SK-N-MC (cell line): ENCODE measurements around the gene ZNF764.

Source experiments
- EZH2 ChIP-seq: fragments of 200-600 bp; sonication (generic); IDR thresholded peaks from one replicate; pipeline ENCODE4 v1.6.1; 2017; ENCODE audit warnings: antibody characterized with exemption
- POLR2AphosphoS5 ChIP-seq: IDR thresholded peaks from 2 replicates; pipeline ENCODE4 v1.6.1; 2012; ENCODE audit warnings: mild to moderate bottlenecking, low read depth, low read length, borderline replicate concordance

DNA sequence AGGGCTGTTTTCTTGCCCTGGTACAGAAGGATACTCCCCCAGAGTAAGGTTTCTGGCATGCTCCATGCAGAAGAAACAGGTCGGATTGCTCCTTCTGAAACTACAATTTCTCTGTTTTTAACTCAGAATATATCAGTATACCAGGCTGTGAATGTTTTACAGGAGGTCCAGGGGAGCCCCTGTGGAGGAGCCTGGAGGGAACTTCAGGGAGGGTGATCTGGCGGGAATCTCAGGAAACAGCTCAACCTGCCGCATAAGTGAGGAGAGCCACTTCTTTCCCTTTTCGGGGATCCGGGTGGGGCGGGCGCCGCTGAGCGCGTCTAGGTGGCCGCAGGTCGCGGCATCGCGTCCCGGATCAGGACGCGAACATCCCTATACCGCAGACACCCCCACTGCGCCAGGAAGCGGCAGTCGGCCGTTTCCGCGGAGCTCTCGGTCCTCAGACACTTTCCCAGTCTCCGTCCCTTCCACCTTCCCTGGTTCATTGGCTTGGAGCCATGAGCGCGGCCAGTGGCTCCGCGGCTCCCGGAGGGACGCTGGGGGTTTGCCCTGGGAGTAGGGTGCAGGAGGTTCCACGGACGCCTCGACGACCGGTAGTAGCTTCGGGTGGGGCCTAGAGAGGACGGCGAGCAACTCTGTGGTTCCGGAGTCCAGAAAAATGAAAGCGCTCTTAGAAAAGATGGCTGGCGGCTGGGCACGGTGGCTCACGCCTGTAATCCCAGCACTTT lies 3.1 kb upstream of the ZNF764 start:
- TF ChIP-seq EZH2 (no peak), POLR2AphosphoS5 (no peak)
